B cell (primary cell): ENCODE results near the gene KRTAP5-2. TPM values are rescaled to one million over a fixed set of nuclear protein-coding genes. Genes with fewer than 3 reads are reported as not detected.
A peak's percentile ranks its signal among the peaks of the same experiment; 100 is the strongest.

Source experiments
- ATAC-seq: fragments of 200-7000 bp; cut with Tn5 transposase; one replicate; pipeline ENCODE4 v1.10.0; 2021; ENCODE audit warnings: low read depth, mild to moderate bottlenecking, moderate number of reproducible peaks, moderate library complexity
- CTCF ChIA-PET: fragments of 350-600 bp; sonication (Branson Sonifier 250); formaldehyde crosslinking; loops from one replicate; lab custom pipeline; 2021; ENCODE audit warnings: antibody characterized with exemption, inconsistent platforms; lab: Charles Lee
- POLR2A ChIA-PET: fragments of 350-600 bp; sonication (Branson Sonifier 250); formaldehyde crosslinking; loops from one replicate; lab custom pipeline; 2021; ENCODE audit warnings: antibody characterized with exemption; lab: Charles Lee
- DNase-seq: peaks from one replicate; pipeline ENCODE4 v3.0.0; 2013
- H2AFZ ChIP-seq: 2 replicates; pipeline ENCODE4 v1.6.1; 2012; ENCODE audit warnings: mild to moderate bottlenecking, low read depth, low read length; ENCODE audit not compliant: insufficient read depth, poor library complexity, severe bottlenecking
- H3K27ac ChIP-seq, 2 donors: 1 replicate in 1 of 2; 2 replicates in 1 of 2; pipeline ENCODE4 v1.5.1; 2012 to 2013; ENCODE audit warnings: low read length in 2 of 2, mild to moderate bottlenecking in 2 of 2, moderate library complexity in 1 of 2
- H3K27me3 ChIP-seq, 4 experiments: fragments of 200-600 bp in 1 of 4; sonication (generic) in 1 of 4; replicated peaks in 1 of 4; 1 replicate in 2 of 4; 2 replicates in 2 of 4; pipeline versions ENCODE4 v1.6.1 to v1.7.0; 2013 to 2016; ENCODE audit warnings: low read length in 3 of 4, mild to moderate bottlenecking in 2 of 4, mixed read lengths in 1 of 4, moderate library complexity in 1 of 4; ENCODE audit not compliant: insufficient read depth in 4 of 4, control insufficient read depth in 3 of 4; ENCODE audit errors: control extremely low read depth in 1 of 4
- H3K36me3 ChIP-seq, 2 experiments: replicated peaks in 1 of 2; 1 replicate in 1 of 2; 2 replicates in 1 of 2; pipeline versions ENCODE4 v1.6.1 to v1.7.1; 2013; ENCODE audit warnings: low read length in 1 of 2; ENCODE audit not compliant: insufficient read depth in 2 of 2, control insufficient read depth in 1 of 2; ENCODE audit errors: control extremely low read depth in 1 of 2, extremely low read depth in 1 of 2
- H3K4me1 ChIP-seq, 2 donors: fragments of 200-600 bp in 1 of 2; sonication (generic) in 1 of 2; 1 replicate in 1 of 2; 2 replicates in 1 of 2; pipeline versions ENCODE4 v1.5.1 to v1.6.1; 2013 to 2017; ENCODE audit warnings: low read length in 2 of 2; ENCODE audit not compliant: control insufficient read depth in 2 of 2, insufficient read depth in 2 of 2
- H3K4me2 ChIP-seq: replicated peaks from 2 replicates; pipeline ENCODE3; 2012; ENCODE audit warnings: mild to moderate bottlenecking, low read depth, low read length; ENCODE audit not compliant: poor library complexity, severe bottlenecking
- H3K4me3 ChIP-seq, 5 experiments: fragments of 200-600 bp in 1 of 5; sonication (generic) in 1 of 5; 1 replicate in 3 of 5; 2 replicates in 2 of 5; pipeline versions ENCODE4 v1.5.1 to v1.7.0; 2011 to 2016; ENCODE audit warnings: low read length in 4 of 5, mild to moderate bottlenecking in 4 of 5, low read depth in 2 of 5, control low read depth in 1 of 5, moderate library complexity in 1 of 5; ENCODE audit not compliant: insufficient read depth in 1 of 5; ENCODE audit errors: control extremely low read depth in 1 of 5, extremely low read depth in 1 of 5
- H3K79me2 ChIP-seq: fragments of 200-600 bp; sonication (generic); one replicate; pipeline ENCODE4 v1.6.0; 2016; ENCODE audit warnings: low read length; ENCODE audit not compliant: control insufficient read depth, insufficient read depth
- H3K9ac ChIP-seq: fragments of 200-600 bp; sonication (generic); 2 replicates; pipeline ENCODE4 v1.6.1; 2017; ENCODE audit warnings: mild to moderate bottlenecking, low read length, moderate library complexity
- H3K9me3 ChIP-seq, 3 donors: one replicate each; pipeline versions ENCODE4 v1.6.1 to v1.7.1; 2013; ENCODE audit warnings: low read length in 2 of 3; ENCODE audit not compliant: control insufficient read depth in 2 of 3, insufficient read depth in 1 of 3; ENCODE audit errors: control extremely low read depth in 1 of 3
- H4K20me1 ChIP-seq: 2 replicates; pipeline ENCODE4 v1.6.0; 2012; ENCODE audit warnings: mild to moderate bottlenecking, low read length; ENCODE audit not compliant: insufficient read depth, control insufficient read depth, poor library complexity, severe bottlenecking
- H3K27ac Mint-ChIP-seq: one replicate; pipeline ENCODE4 v1.8.0; 2021; ENCODE audit warnings: mixed read lengths
- H3K27me3 Mint-ChIP-seq: one replicate; pipeline ENCODE4 v1.8.0; 2021; ENCODE audit warnings: mixed read lengths
- H3K4me1 Mint-ChIP-seq: one replicate; pipeline ENCODE4 v1.8.0; 2021; ENCODE audit warnings: mixed read lengths
- H3K4me3 Mint-ChIP-seq: one replicate; pipeline ENCODE4 v1.8.0; 2021; ENCODE audit warnings: mixed read lengths
- H3K9me3 Mint-ChIP-seq: one replicate; pipeline ENCODE4 v1.8.0; 2022; ENCODE audit warnings: mixed read lengths; ENCODE audit not compliant: insufficient read depth
- CTCF ChIP-seq: fragments of 200-600 bp; IDR thresholded peaks from one replicate; pipeline ENCODE4 v1.8.0; 2022; ENCODE audit warnings: antibody characterized with exemption, mild to moderate bottlenecking
- EZH2 ChIP-seq: IDR thresholded peaks from 2 replicates; pipeline ENCODE4 v1.6.1; 2012; ENCODE audit warnings: borderline replicate concordance, low read depth, mild to moderate bottlenecking, moderate library complexity, low read length; ENCODE audit not compliant: insufficient read depth, poor library complexity, severe bottlenecking
- WGBS: methylation state at CpG from one replicate; pipeline ENCODE4 v1.1.5; 2013; ENCODE audit warnings: missing lambda C conversion rate; ENCODE audit not compliant: insufficient coverage; 5-methylcytosine and 5-hydroxymethylcytosine counted together
- intact Hi-C: fragments of 100-400 bp; cut with micrococcal nuclease; formaldehyde crosslinking; loops from one replicate; pipeline ENCODE4 v1.10.0; 2022
- polyA plus RNA-seq: library from polyadenylated mRNA; depleted of rRNA; stranded (reverse); fragments of >200 nt; gene quantifications from 2 replicates; pipeline ENCODE4 v1.2.3, GENCODE V29; 2012
- total RNA-seq, 2 donors: library from RNA; stranded (reverse); fragments of 120-200 nt in 1 of 2; gene quantifications; 1 replicate in 1 of 2; 2 replicates in 1 of 2; pipeline versions ENCODE4 v1.2.3 to v1.2.4, GENCODE V29; 2013 to 2022

KRTAP5-2 gene
- total and polyA plus RNA-seq, 2 donors (not counting 1 experiment from before 2014, with no cell fraction given), result 0.36 TPM; not detected in 1

- DNase-seq (peak; percentile 38), ATAC-seq (no peak)
- H3K4me3 Mint-ChIP-seq, result no peak overlapping the region
- peaks cover 0 to 10% of the 10 kb centered on the region in 2 donors for H3K4me1 ChIP-seq
- ChIA-PET POLR2A (interaction anchor here (0.5 kb wide), 1 partner anchor 12 kb away, joined by 5 read pairs; no protein-coding TSS in a partner anchor), CTCF (interaction anchor here (0.8 to 1.5 kb wide), 2 partner anchors 11 to 37 kb away, joined by 3 to 4 read pairs; no protein-coding TSS in a partner anchor)
- H3K4me2 ChIP-seq, result no peak overlapping the region
- peaks cover 30% of the 10 kb centered on the region for H3K27me3 Mint-ChIP-seq
- H3K4me3 ChIP-seq, result no peak overlapping the region
- no peak overlapping the region for H3K9ac ChIP-seq
- no peaks in the 10 kb centered on the region for H4K20me1 ChIP-seq
- WGBS, result 74% methylated on average over 74 of the region's 74 CpGs
- peaks cover 7% of the 10 kb centered on the region for H3K4me1 Mint-ChIP-seq
- TF ChIP-seq EZH2, result no peak
- no peak for TF ChIP-seq CTCF
- H3K27ac Mint-ChIP-seq, result no peak overlapping the region
- H3K27me3 ChIP-seq, result peaks cover 0 to 34% (median 7%) of the 10 kb centered on the region in 4 experiments
- intact Hi-C loops, result no loop called here
- peaks cover 0 to 3% (median 0%) of the 10 kb centered on the region in 3 donors for H3K9me3 ChIP-seq
- H2AFZ ChIP-seq, result no peak overlapping the region
- no peaks in the 10 kb centered on the region for H3K36me3 ChIP-seq
- no peaks in the 10 kb centered on the region for H3K9me3 Mint-ChIP-seq
- no peaks in the 10 kb centered on the region for H3K79me2 ChIP-seq
- no peak overlapping the region for H3K27ac ChIP-seq
Observed at GRCh38 chr11:1557051-1557884, 40.8 kb downstream of the KRTAP5-2 start.
